Subcutaneous adipose tissue (tissue), 4 donors: Measurements from ENCODE around the gene SMIM44. TPM values are rescaled to one million over a fixed set of nuclear protein-coding genes. Genes with fewer than 3 reads are reported as not detected.

ENCODE experiments used
- total RNA-seq, 4 donors: library from RNA; depleted of rRNA; stranded (reverse); fragments of >200 nt; gene quantifications; one replicate each; pipeline ENCODE4 v1.1.0, GENCODE V29; 2016
- TF ChIP-seq, protein P1 (sequence below): fragments of 450-650 bp; IDR thresholded peaks from one replicate; pipeline ENCODE4 v1.5.1; 2016; ENCODE audit warnings: low read depth, mild to moderate bottlenecking, control low read depth, antibody characterized with exemption, moderate library complexity

The SMIM44 gene
- total RNA-seq, 4 donors from 2014 or later, result not detected

GRCh38 chr19:3503036-3503572, 19.9 kb upstream of the SMIM44 start:
- TF ChIP-seq, protein P1, sequence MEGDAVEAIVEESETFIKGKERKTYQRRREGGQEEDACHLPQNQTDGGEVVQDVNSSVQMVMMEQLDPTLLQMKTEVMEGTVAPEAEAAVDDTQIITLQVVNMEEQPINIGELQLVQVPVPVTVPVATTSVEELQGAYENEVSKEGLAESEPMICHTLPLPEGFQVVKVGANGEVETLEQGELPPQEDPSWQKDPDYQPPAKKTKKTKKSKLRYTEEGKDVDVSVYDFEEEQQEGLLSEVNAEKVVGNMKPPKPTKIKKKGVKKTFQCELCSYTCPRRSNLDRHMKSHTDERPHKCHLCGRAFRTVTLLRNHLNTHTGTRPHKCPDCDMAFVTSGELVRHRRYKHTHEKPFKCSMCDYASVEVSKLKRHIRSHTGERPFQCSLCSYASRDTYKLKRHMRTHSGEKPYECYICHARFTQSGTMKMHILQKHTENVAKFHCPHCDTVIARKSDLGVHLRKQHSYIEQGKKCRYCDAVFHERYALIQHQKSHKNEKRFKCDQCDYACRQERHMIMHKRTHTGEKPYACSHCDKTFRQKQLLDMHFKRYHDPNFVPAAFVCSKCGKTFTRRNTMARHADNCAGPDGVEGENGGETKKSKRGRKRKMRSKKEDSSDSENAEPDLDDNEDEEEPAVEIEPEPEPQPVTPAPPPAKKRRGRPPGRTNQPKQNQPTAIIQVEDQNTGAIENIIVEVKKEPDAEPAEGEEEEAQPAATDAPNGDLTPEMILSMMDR, result no peak

GRCh38 chr19:3501780-3502179, 18.5 kb upstream of the SMIM44 start:
- TF ChIP-seq, protein P1, result no peak

DNA sequence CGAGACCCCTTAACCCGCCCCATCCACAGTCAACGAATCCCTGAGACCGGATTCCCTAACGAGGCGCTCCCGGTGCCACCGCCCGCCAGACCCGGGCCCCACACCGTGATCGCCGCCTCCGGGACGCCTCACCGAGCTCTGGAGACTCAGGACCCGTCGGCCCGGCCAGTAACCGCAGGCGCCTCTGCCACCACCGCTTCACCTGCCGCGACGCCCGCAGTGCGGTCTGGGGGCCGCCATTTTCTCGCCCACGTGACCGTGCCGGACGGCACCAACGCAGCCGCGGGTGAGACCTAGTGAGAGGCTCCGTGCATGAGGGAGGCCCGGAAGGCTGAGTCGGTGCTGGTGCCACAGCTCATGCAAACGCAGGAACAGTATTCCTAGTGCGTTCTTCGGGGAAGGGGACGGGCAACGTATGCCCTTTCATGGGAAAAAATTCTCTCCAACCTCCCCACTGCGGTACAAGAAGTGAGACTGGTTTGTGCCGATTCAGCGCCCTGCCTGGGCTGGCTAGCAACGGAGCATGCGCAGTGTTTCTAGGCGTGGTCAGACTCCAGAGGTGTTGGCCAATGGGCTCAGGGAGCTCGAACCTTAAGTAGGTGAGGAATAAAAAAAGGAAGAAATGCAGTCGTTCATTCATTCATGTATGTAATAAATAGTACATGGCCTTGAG, 17.3 kb upstream of the SMIM44 start, which contains the start of gene DOHH:
Gene DOHH, minus strand, starts transcription at position 246 of the 673 bp plus-strand sequence. CDS start 3,860 bp downstream, outside the sequence.
- TF ChIP-seq, protein P1, result no peak

GRCh38 chr19:3499738-3500428, 16.6 kb upstream of the SMIM44 start:
- TF ChIP-seq, protein P1, result no peak

- TF ChIP-seq, protein P1, result no peak
These were observed 14.7 kb upstream of the SMIM44 start for GRCh38 chr19:3497757-3498520.

- TF ChIP-seq, protein P1, result no peak
These were observed 13.4 kb upstream of the SMIM44 start for GRCh38 chr19:3496392-3497273.
